ENCODE measurements around the gene RAPGEF2.

Gene RAPGEF2

DNA sequence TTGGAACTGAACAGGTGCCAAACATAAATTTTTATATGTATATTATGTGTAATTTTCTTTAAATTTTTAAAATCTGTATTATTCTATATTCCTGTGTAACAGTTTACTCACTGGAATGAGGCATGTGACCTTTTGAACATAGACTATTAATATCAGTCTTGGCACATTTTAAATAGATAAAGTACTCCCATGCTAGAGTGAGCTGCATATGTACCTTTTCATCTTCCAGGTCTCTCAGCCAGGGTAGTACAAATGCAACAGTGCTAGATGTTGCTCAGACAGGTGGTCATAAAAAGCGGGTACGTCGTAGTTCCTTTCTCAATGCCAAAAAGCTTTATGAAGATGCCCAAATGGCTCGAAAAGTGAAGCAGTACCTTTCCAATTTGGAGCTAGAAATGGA lies 242.0 kb downstream of the RAPGEF2 start:
- TF ChIP-seq, protein P1, sequence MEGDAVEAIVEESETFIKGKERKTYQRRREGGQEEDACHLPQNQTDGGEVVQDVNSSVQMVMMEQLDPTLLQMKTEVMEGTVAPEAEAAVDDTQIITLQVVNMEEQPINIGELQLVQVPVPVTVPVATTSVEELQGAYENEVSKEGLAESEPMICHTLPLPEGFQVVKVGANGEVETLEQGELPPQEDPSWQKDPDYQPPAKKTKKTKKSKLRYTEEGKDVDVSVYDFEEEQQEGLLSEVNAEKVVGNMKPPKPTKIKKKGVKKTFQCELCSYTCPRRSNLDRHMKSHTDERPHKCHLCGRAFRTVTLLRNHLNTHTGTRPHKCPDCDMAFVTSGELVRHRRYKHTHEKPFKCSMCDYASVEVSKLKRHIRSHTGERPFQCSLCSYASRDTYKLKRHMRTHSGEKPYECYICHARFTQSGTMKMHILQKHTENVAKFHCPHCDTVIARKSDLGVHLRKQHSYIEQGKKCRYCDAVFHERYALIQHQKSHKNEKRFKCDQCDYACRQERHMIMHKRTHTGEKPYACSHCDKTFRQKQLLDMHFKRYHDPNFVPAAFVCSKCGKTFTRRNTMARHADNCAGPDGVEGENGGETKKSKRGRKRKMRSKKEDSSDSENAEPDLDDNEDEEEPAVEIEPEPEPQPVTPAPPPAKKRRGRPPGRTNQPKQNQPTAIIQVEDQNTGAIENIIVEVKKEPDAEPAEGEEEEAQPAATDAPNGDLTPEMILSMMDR (IDR thresholded peaks at IDR 0.05; ENCODE audit: low read depth, low read length): no peak
- DNase-seq (ENCODE audit: low read depth in 2 of 2): no peak

DNA sequence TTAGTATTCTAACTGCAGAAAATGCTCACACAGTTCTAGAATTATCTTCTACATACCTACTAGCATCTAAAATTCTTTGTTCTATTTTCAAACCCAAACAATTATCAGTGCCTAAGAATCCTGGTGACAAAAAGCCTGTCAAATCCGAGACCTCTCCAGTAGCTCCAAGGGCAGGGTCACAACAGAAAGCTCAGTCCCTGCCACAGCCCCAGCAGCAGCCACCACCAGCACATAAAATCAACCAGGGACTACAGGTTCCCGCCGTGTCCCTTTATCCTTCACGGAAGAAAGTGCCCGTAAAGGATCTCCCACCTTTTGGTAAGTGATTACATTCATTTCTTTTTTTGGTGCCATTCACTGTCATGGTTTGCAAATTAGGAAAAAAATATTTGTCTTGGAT lies 243.8 kb downstream of the RAPGEF2 start:
- DNase-seq (ENCODE audit: low read depth in 2 of 2): no peak
- TF ChIP-seq, protein P1 (IDR thresholded peaks at IDR 0.05; ENCODE audit: low read depth, low read length): no peak
- no peak overlapping the region for H3K4me3 ChIP-seq (replicated peaks in 1 of 2; ENCODE audit: low read depth in 2 of 2, low read length in 2 of 2)

More for the DNA sequence above, 242.0 kb downstream of the RAPGEF2 start:
- H3K4me3 ChIP-seq (replicated peaks in 1 of 2; ENCODE audit: low read depth in 2 of 2, low read length in 2 of 2): no peak overlapping the region

DNA sequence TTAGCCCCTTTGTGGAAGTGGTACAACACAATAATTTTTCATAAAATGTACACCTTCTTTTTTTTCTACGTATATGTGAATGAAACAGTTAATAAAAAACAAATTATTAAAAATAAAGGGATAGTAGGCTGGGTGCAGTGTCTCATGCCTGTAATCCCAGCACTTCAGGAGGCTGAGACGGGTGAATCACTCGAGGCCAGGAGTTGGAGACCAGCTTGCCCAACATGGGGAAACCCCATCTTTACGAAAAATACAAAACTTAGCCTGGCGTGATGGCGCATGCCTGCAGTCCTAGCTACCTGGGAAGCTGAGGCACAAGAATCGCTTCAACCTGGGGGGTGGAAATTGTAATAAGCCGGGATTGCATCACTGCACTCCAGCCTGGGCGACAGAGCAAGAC lies 244.9 kb downstream of the RAPGEF2 start:
- no peak for DNase-seq (ENCODE audit: low read depth in 2 of 2)
- TF ChIP-seq, protein P1 (IDR thresholded peaks at IDR 0.05; ENCODE audit: low read depth, low read length): no peak
- H3K4me3 ChIP-seq (replicated peaks in 1 of 2; ENCODE audit: low read depth in 2 of 2, low read length in 2 of 2): no peak overlapping the region

DNA sequence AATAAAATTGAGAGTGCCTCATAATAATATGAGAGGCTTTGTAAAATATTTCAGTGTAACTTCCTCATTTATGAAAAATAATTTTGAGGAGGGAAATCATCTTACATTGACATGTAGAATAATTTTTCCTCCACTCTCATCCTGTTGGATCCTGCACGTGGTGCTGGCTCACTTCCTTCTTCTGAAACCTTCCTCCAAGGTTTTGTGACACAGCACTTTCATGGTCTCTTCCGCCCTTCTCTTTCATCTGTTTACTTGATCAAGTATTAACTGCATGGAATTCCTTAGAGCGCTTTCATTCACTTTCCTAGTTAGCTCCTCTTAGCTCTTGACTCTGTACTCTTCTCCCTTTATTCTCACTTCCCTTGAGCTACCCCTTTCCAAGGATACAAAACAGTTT lies 246.5 kb downstream of the RAPGEF2 start:
- no peak overlapping the region for H3K4me3 ChIP-seq (replicated peaks in 1 of 2; ENCODE audit: low read depth in 2 of 2, low read length in 2 of 2)
- TF ChIP-seq, protein P1 (IDR thresholded peaks at IDR 0.05; ENCODE audit: low read depth, low read length): no peak
- DNase-seq (ENCODE audit: low read depth in 2 of 2): no peak

DNA sequence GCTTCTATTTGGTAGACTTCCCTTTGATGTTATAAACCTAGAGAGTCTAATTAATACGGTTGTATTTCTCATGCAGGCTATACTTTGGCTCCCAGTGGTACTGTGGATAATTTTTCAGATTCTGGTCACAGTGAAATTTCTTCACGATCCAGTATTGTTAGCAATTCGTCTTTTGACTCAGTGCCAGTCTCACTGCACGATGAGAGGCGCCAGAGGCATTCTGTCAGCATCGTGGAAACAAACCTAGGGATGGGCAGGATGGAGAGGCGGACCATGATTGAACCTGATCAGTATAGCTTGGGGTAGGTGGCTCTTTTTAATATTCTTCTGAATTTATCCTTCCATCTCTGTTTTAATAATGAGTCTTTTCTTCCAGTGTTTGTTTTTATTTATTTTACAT lies 249.7 kb downstream of the RAPGEF2 start:
- DNase-seq (ENCODE audit: low read depth in 2 of 2): no peak
- no peak overlapping the region for H3K4me3 ChIP-seq (replicated peaks in 1 of 2; ENCODE audit: low read depth in 2 of 2, low read length in 2 of 2)
- TF ChIP-seq, protein P1 (IDR thresholded peaks at IDR 0.05; ENCODE audit: low read depth, low read length): no peak

DNA sequence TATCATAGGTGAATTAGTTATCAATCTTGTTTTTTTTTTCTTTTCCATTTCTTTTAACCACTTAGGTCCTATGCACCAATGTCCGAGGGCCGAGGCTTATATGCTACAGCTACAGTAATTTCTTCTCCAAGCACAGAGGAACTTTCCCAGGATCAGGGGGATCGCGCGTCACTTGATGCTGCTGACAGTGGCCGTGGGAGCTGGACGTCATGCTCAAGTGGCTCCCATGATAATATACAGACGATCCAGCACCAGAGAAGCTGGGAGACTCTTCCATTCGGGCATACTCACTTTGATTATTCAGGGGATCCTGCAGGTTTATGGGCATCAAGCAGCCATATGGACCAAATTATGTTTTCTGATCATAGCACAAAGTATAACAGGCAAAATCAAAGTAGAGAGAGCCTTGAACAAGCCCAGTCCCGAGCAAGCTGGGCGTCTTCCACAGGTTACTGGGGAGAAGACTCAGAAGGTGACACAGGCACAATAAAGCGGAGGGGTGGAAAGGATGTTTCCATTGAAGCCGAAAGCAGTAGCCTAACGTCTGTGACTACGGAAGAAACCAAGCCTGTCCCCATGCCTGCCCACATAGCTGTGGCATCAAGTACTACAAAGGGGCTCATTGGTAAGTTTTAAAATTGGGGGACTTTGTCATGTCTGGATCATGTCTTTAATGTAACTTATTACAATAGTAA lies 250.7 kb downstream of the RAPGEF2 start:
- TF ChIP-seq, protein P1 (IDR thresholded peaks at IDR 0.05; ENCODE audit: low read depth, low read length): no peak
- no peak overlapping the region for H3K4me3 ChIP-seq (replicated peaks in 1 of 2; ENCODE audit: low read depth in 2 of 2, low read length in 2 of 2)
- DNase-seq (ENCODE audit: low read depth in 2 of 2): no peak

DNA sequence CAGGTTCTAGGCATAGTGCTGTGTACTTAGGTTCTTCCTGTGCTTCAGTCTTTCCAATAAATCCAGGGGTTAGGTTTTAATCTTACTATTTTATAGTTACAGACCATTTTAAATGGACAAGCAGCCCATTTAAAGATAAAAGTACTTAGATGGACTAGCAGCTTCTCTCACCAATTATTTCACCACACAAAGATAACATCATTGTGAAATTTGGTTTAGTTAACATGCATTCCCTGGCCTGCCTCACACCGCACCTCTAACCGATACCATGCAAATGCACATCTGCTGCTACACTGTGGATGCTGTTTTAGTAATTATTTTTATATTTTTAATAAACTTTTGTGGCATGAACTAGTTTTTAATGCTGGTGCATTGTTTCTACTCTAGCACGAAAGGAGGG lies 252.6 kb downstream of the RAPGEF2 start:
- TF ChIP-seq, protein P1 (IDR thresholded peaks at IDR 0.05; ENCODE audit: low read depth, low read length): no peak

More for the DNA sequence above, 252.6 kb downstream of the RAPGEF2 start:
- no peak overlapping the region for H3K4me3 ChIP-seq (replicated peaks in 1 of 2; ENCODE audit: low read depth in 2 of 2, low read length in 2 of 2)
- DNase-seq (ENCODE audit: low read depth in 2 of 2): no peak
